OCI-LY1 (cell line): ENCODE data around the gene GNAI2.

Experiments
- H2AFZ ChIP-seq: fragments of 200-600 bp; sonication (generic), shearing (Covaris generic); 2 replicates; pipeline ENCODE4 v1.6.0; 2014; ENCODE audit warnings: antibody characterized with exemption, mild to moderate bottlenecking, low read length
- H3F3A ChIP-seq: fragments of 200-600 bp; sonication (generic), shearing (Covaris generic); 2 replicates; pipeline ENCODE4 v1.6.0; 2014; ENCODE audit warnings: mild to moderate bottlenecking, antibody characterized with exemption, low read length, moderate library complexity; ENCODE audit not compliant: insufficient read depth
- H3K27ac ChIP-seq: fragments of 200-600 bp; sonication (generic); 2 replicates; pipeline ENCODE4 v1.5.1; 2014; ENCODE audit warnings: low read length, mixed run types, mild to moderate bottlenecking, low read depth; ENCODE audit not compliant: poor library complexity, severe bottlenecking
- H3K27me3 ChIP-seq: fragments of 200-600 bp; sonication (generic); 2 replicates; pipeline ENCODE4 v1.6.0; 2014; ENCODE audit warnings: antibody characterized with exemption, mild to moderate bottlenecking, low read length, moderate library complexity; ENCODE audit not compliant: insufficient read depth
- H3K36me3 ChIP-seq: fragments of 200-600 bp; sonication (generic); 2 replicates; pipeline ENCODE4 v1.6.1; 2014; ENCODE audit warnings: mild to moderate bottlenecking, antibody characterized with exemption, low read length, moderate library complexity, mixed read lengths; ENCODE audit not compliant: insufficient read depth
- H3K4me1 ChIP-seq: fragments of 200-600 bp; sonication (generic); 2 replicates; pipeline ENCODE4 v1.5.1; 2014; ENCODE audit warnings: mild to moderate bottlenecking, low read length, moderate library complexity; ENCODE audit not compliant: insufficient read depth, severe bottlenecking
- H3K4me2 ChIP-seq: fragments of 200-600 bp; sonication (generic), shearing (Covaris generic); 2 replicates; pipeline ENCODE4 v1.6.1; 2014; ENCODE audit warnings: low read length
- H3K4me3 ChIP-seq: fragments of 200-600 bp; sonication (generic); 2 replicates; pipeline ENCODE4 v1.5.1; 2014; ENCODE audit warnings: low read length, low read depth, mild to moderate bottlenecking, mixed read lengths; ENCODE audit not compliant: poor library complexity, severe bottlenecking
- H3K79me2 ChIP-seq: fragments of 200-600 bp; shearing (Covaris generic); 2 replicates; pipeline ENCODE4 v1.6.1; 2016; ENCODE audit warnings: mixed run types, low read length, mixed read lengths; ENCODE audit not compliant: insufficient read depth
- H3K9ac ChIP-seq: fragments of 200-600 bp; sonication (generic), shearing (Covaris generic); 2 replicates; pipeline ENCODE4 v1.6.1; 2014; ENCODE audit warnings: mild to moderate bottlenecking, low read length, mixed read lengths
- H3K9me2 ChIP-seq: fragments of 200-600 bp; sonication (generic), shearing (Covaris generic); 2 replicates; pipeline ENCODE4 v1.6.1; 2014; ENCODE audit warnings: low read depth, mild to moderate bottlenecking, low read length, mixed read lengths
- H3K9me3 ChIP-seq: fragments of 200-600 bp; shearing (Covaris generic); 2 replicates; pipeline ENCODE4 v1.6.1; 2014; ENCODE audit warnings: low read length, mixed read lengths
- H4K20me1 ChIP-seq: fragments of 200-600 bp; sonication (generic), shearing (Covaris generic); 2 replicates; pipeline ENCODE4 v1.6.0; 2016; ENCODE audit warnings: mild to moderate bottlenecking, low read length; ENCODE audit not compliant: insufficient read depth
- EZH2 ChIP-seq: fragments of 200-600 bp; sonication (generic), shearing (Covaris generic); IDR thresholded peaks from 2 replicates; pipeline ENCODE4 v1.8.0; 2017; ENCODE audit warnings: borderline replicate concordance, mixed run types, mild to moderate bottlenecking, antibody characterized with exemption, low read length, moderate library complexity, mixed read lengths
- TF ChIP-seq, protein P1 (sequence below): fragments of 200-600 bp; sonication (generic), shearing (Covaris generic); IDR thresholded peaks from 2 replicates; pipeline ENCODE4 v1.5.1; 2017; ENCODE audit warnings: mild to moderate bottlenecking, antibody characterized with exemption, low read length, moderate library complexity, mixed read lengths

Gene GNAI2

DNA sequence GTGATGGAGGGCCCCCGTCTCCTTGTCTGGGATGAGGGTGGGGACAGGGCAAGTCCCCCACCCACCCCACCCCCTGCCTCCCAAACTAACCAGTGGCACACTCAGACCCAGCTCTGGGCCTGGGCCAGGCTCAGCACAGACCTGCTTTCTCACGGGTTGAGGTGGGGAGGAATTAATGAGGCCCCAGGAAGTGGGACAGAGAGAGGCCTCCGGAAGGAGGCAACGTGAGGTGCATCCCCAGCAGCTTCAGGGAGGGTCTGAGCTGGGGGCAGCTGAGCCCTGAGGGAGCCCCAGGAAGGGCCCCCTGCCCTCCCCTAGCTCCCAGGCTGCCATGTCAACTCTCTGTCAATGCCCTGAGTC is 15.0 kb upstream of the GNAI2 start:
- Histone ChIP-seq H3K9me3 (no peaks in the 10 kb centered on the region), H3F3A (no peaks in the 10 kb centered on the region), H3K79me2 (no peaks in the 10 kb centered on the region), H3K4me1 (no peaks in the 10 kb centered on the region), H2AFZ (no peak overlapping the region), H4K20me1 (no peaks in the 10 kb centered on the region), H3K4me2 (no peak overlapping the region), H3K9me2 (no peaks in the 10 kb centered on the region), H3K9ac (no peak overlapping the region), H3K27me3 (peaks cover 13% of the 10 kb centered on the region; the same call in 1 of the 2 replicates), H3K36me3 (no peaks in the 10 kb centered on the region), H3K4me3 (no peak overlapping the region), H3K27ac (no peak overlapping the region)
- TF ChIP-seq, protein P1, sequence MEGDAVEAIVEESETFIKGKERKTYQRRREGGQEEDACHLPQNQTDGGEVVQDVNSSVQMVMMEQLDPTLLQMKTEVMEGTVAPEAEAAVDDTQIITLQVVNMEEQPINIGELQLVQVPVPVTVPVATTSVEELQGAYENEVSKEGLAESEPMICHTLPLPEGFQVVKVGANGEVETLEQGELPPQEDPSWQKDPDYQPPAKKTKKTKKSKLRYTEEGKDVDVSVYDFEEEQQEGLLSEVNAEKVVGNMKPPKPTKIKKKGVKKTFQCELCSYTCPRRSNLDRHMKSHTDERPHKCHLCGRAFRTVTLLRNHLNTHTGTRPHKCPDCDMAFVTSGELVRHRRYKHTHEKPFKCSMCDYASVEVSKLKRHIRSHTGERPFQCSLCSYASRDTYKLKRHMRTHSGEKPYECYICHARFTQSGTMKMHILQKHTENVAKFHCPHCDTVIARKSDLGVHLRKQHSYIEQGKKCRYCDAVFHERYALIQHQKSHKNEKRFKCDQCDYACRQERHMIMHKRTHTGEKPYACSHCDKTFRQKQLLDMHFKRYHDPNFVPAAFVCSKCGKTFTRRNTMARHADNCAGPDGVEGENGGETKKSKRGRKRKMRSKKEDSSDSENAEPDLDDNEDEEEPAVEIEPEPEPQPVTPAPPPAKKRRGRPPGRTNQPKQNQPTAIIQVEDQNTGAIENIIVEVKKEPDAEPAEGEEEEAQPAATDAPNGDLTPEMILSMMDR = no peak
- TF ChIP-seq EZH2 = no peak

DNA sequence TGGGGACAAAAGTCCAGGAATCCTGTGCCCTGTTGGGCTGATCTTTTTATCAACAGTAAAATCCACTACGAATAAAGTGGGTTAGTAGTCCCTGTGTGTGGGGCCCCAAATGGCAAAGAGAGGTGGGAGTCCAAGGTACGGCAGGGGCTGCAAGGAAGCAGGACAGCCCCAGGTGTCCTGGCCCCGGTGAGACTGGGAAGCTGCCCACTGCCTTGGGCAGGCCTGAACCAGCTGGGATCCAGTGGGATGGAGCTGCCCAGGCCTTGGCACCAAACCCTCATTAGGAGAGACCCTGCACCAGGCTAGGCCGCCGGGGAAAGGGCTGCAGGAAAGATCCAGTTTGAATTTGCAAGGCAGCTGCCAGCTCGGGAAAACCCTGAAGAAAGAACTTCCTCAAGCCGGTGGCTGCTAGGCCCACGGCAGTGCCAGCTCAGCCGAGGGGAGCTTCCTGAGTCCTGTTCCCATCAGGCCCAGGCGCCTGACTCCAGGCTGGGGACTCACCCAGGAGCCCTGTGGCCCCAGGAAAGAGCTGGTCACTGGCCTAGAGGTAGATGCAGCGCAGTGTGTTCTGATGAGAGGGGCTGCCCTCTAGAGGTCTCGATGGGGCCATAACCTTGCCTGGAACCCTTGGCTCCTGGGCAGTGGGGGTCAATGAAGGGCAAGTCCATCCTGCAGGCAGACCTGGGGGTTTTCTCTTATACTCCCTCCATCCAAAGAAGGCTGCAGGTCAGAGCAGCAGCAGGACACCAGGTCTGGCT is 14.4 kb upstream of the GNAI2 start:
- H3F3A ChIP-seq = no peaks in the 10 kb centered on the region
- H3K9me3 ChIP-seq = no peaks in the 10 kb centered on the region
- H3K4me2 ChIP-seq = no peak overlapping the region
- no peak for TF ChIP-seq EZH2
- TF ChIP-seq, protein P1 = peak; percentile 21; the same call in 1 of the 2 replicates
- no peaks in the 10 kb centered on the region for H3K9me2 ChIP-seq
- no peaks in the 10 kb centered on the region for H3K36me3 ChIP-seq
- no peaks in the 10 kb centered on the region for H3K79me2 ChIP-seq
- no peak overlapping the region for H3K4me3 ChIP-seq
- H4K20me1 ChIP-seq = no peaks in the 10 kb centered on the region
- H3K27me3 ChIP-seq = peaks cover 8% of the 10 kb centered on the region; the same call in 1 of the 2 replicates
- H3K9ac ChIP-seq = no peak overlapping the region
- H2AFZ ChIP-seq = no peak overlapping the region
- H3K27ac ChIP-seq = no peak overlapping the region
- H3K4me1 ChIP-seq = peaks cover 5% of the 10 kb centered on the region

DNA sequence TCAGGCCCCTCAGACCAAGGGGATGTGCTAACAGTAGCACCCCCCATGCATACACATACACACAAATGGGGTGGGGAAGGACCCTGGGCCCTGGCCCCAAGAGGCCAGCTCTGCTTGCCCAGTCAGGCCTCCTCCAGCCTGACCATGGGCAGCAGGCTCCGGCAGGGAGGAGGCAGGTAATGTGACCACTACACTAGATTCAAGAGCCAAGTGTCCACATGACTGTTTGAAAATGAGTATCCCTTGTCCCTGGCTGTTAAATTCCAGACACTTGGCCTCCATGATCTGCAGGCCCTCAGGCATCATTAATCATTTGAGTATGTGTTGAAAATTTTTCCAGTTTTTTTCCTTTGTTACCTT is 13.9 kb upstream of the GNAI2 start:
- Histone ChIP-seq H3K36me3 (no peaks in the 10 kb centered on the region), H2AFZ (no peak overlapping the region), H3K4me1 (peaks cover 10% of the 10 kb centered on the region), H3K9me2 (no peaks in the 10 kb centered on the region), H3K27ac (no peak overlapping the region), H3K27me3 (peaks cover 8% of the 10 kb centered on the region; the same call in 1 of the 2 replicates), H3F3A (no peaks in the 10 kb centered on the region), H4K20me1 (no peaks in the 10 kb centered on the region), H3K79me2 (no peaks in the 10 kb centered on the region), H3K9ac (no peak overlapping the region), H3K4me2 (no peak overlapping the region), H3K9me3 (no peaks in the 10 kb centered on the region), H3K4me3 (no peak overlapping the region)
- TF ChIP-seq EZH2 = no peak
- TF ChIP-seq, protein P1 = no peak
